Measurements from ENCODE around the gene GABRQ. TPM values are rescaled to one million over a fixed set of nuclear protein-coding genes. Genes with fewer than 3 reads are reported as not detected.

GABRQ gene
- total RNA-seq, 1 donor from 2014 or later: 0.08 TPM

GRCh38 chrX:152640034-152640818 lies 2.5 kb downstream of the GABRQ start:
- DNase-seq (ENCODE audit: low read depth): no peak
- no peak for TF ChIP-seq CTCF (IDR thresholded peaks at IDR 0.05; ENCODE audit: insufficient read depth, low read length, poor library complexity, severe bottlenecking)
- Histone ChIP-seq H3K36me3 (ENCODE audit: control insufficient read depth, insufficient read depth, low read length) (no peaks in the 10 kb centered on the region), H3K4me3 (ENCODE audit: low read depth, low read length) (no peak overlapping the region), H3K27me3 (ENCODE audit: control insufficient read depth, insufficient read depth, low read length) (peaks cover 23% of the 10 kb centered on the region)

- DNase-seq (ENCODE audit: low read depth): no peak
- Histone ChIP-seq H3K36me3 (ENCODE audit: control insufficient read depth, insufficient read depth, low read length) (no peaks in the 10 kb centered on the region), H3K4me3 (ENCODE audit: low read depth, low read length) (no peak overlapping the region), H3K27me3 (ENCODE audit: control insufficient read depth, insufficient read depth, low read length) (peaks cover 23% of the 10 kb centered on the region)
- no peak for TF ChIP-seq CTCF (IDR thresholded peaks at IDR 0.05; ENCODE audit: insufficient read depth, low read length, poor library complexity, severe bottlenecking)
Measured at GRCh38 chrX:152641256-152641875, 3.7 kb downstream of the GABRQ start.

DNA sequence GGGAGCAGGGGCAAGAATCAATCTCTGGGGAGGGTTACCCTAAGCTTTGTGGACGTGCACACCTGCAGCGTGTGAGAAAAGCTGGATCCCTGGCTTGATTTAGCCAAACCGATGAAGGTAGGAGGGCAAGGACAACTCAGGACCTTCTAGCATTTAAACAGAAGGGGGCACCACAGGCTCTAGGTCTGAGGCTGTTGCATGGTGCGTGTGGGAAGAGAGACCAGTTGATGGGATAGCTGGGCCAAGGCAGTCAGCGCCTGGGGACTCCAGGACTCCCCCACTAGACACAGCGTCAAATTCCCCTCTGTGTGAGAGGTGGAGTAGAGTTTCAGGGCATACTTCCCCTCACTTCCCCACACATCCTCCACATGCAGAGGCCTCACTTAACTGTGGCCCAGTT lies 4.3 kb downstream of the GABRQ start:
- DNase-seq (ENCODE audit: low read depth): no peak
- TF ChIP-seq CTCF (IDR thresholded peaks at IDR 0.05; ENCODE audit: insufficient read depth, low read length, poor library complexity, severe bottlenecking): no peak
- Histone ChIP-seq H3K27me3 (ENCODE audit: control insufficient read depth, insufficient read depth, low read length) (peaks cover 20% of the 10 kb centered on the region), H3K4me3 (ENCODE audit: low read depth, low read length) (no peak overlapping the region), H3K36me3 (ENCODE audit: control insufficient read depth, insufficient read depth, low read length) (no peaks in the 10 kb centered on the region)

- H3K4me3 ChIP-seq (ENCODE audit: low read depth, low read length): no peak overlapping the region
- peaks cover 10% of the 10 kb centered on the region for H3K27me3 ChIP-seq (ENCODE audit: control insufficient read depth, insufficient read depth, low read length)
- DNase-seq (ENCODE audit: low read depth): no peak
- no peaks in the 10 kb centered on the region for H3K36me3 ChIP-seq (ENCODE audit: control insufficient read depth, insufficient read depth, low read length)
- no peak for TF ChIP-seq CTCF (IDR thresholded peaks at IDR 0.05; ENCODE audit: insufficient read depth, low read length, poor library complexity, severe bottlenecking)
Measured at GRCh38 chrX:152642931-152643564, 5.4 kb downstream of the GABRQ start.

- Histone ChIP-seq H3K36me3 (ENCODE audit: control insufficient read depth, insufficient read depth, low read length) (no peaks in the 10 kb centered on the region), H3K4me3 (ENCODE audit: low read depth, low read length) (no peak overlapping the region), H3K27me3 (ENCODE audit: control insufficient read depth, insufficient read depth, low read length) (no peaks in the 10 kb centered on the region)
- no peak for DNase-seq (ENCODE audit: low read depth)
- no peak for TF ChIP-seq CTCF (IDR thresholded peaks at IDR 0.05; ENCODE audit: insufficient read depth, low read length, poor library complexity, severe bottlenecking)
Measured at GRCh38 chrX:152646961-152647360, 9.3 kb downstream of the GABRQ start.

Measured in kidney epithelial cell (primary cell).